HG02938 (cell line): ENCODE results near the gene MTFR2.
A peak's percentile ranks its signal among the peaks of the same experiment; 100 is the strongest.

Experiments
- ATAC-seq: cut with Tn5 transposase; IDR thresholded peaks from one replicate; pipeline ENCODE4 v1.9.1; 2021; ENCODE audit warnings: mild to moderate bottlenecking, moderate library complexity; ENCODE audit not compliant: unreplicated experiment

The MTFR2 gene

DNA sequence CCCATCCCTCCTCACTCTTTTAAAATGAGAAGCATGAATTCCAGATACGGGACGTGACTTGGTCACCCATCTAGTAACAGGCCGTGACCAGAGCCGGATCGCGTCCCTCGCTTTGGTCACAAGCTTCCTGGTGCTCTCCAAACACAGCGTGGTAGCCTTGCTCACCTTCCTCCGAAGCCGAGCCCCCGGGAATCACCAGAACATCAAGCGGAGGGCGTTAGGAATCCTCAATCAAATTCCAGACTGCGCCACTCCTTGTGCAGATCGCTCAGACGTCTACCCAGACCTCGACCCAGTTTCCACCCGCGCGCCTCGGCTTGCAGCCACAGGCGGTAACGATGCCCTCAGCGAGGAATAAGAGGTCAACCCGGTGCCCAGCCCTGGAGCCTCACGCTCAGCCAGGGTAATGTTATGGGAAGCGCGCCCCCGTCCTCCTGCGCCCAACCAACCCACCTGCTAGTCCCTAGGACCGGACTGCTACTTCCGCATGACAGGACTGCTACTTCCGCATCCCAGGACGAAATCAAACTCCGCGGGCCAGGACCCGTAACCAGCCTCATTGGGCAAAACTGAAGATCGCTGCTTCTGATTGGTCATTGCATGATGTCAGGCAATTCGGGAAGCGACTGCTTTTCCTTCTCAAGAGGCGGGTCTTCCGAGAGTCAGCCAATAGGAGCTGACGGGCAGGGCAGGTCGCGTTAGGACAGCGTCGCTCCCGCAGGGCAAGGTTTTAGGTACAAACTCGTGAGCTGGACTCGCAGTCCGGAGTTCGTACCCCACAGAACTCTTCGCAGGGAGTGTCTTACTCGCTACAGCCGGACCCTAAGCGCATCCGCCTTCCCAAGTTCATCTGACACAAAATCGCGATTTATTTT, at the start of gene MTFR2:
Gene MTFR2 (minus strand): TSS at position 501 of the 875 bp plus-strand sequence. CDS start 1,212 bp downstream, outside the sequence.
- ATAC-seq, result peak; percentile 97

DNA sequence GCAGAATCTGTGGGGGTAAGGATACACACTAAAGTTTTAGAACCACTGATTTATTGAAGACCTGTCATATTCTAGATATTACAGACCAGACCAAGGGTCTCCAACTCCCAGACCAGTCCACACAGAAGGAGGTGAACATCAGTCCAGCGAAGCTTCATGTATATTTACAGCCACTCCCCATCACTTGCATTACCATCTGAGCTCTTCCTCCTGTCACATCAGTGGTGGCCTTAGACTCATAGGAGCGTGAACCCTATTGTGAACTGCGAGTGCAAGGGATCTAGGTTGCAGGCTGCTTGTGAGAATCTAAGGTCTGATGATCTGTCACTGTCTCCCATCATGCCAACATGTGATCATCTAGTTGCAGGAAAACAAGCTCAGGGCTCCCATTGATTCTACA, 44.5 kb upstream of the MTFR2 start:
- ATAC-seq, result no peak

DNA sequence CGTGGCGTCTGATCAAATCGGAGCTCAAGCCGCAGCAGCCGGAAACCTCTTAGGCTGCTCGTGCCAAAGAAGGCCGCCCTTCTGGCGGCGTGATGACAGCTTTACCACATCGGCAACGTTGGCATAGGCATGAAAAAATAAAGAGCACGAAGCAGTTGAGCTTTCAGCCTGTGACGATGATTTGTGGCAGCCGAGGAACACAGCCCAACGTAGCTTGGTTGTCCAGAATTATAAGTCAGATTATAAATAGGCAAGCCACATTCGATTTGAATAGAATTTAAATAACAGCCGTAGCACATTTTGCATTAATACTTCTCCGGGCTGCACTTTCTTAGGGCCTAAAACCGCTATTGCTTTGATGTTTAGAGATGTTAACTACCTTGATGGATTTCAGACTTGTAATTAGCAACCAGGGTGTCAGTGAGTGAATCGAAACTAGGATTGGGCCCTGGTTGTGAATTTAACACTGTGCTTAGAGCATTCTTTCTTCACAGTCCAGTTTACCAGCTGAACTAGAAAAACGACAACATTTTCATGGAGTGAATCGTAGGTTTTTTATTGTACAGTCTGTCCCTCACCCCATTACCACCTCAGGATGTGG, 40.4 kb upstream of the MTFR2 start:
- peak; percentile 24 for ATAC-seq

DNA sequence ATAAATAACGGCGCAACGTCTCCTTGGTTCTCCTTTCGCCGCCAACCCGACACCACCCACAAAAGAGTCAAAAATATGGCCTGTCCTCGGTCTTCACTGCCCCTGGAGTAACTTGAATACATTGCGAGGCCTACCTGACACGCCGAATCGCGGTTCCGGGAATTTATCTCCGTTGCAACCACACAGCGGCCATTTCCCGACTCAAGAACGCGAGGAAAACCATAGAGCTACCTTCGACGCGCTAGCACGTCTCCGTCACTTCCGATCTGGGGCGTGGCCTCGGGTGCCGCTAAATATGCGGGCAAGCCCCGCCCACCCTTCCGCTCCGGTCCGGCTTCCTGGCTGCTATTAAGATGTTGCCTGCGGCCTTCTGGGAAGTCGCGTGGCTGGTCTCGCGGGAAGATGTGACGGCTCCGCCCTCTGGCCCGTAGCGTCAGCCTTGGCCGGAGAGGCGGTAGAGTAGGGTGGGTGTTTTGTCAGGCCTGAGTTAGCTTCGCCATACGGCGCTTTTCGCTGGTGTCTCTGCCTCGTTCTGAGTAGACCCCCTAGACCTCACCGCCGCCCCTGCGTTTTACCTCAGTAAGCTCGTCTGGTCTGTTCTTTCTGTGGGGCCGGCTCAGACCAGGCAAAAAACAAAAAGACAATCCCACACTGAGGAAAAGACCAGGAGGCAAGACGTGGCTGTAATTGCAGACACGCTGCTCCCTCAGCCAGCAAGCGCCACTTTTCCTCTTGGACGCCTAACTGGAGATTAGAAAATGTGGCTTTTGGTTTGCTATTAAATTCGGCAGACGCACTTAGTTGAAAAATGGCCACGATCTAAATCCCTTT, 39.7 kb upstream of the MTFR2 start, which contains the start of gene BCLAF1:
Gene BCLAF1 (minus strand): TSS at position 268 of the 831 bp plus-strand sequence. CDS start 9,980 bp downstream, outside the sequence.
- peak; percentile 88 for ATAC-seq

DNA sequence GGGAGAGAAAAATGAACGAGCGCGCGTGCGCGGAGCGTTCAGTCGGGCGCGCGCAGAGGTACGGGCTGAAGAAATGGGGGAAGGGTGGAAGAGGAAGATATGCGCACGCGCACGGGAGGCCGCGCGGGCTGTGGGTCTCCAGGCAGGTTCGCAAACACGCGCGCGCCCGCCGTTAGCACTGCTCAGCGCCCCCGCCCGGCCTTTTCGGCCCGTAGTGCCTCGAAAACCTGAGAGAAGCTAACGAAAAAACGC, 39.1 kb upstream of the MTFR2 start:
- peak; percentile 35 for ATAC-seq

DNA sequence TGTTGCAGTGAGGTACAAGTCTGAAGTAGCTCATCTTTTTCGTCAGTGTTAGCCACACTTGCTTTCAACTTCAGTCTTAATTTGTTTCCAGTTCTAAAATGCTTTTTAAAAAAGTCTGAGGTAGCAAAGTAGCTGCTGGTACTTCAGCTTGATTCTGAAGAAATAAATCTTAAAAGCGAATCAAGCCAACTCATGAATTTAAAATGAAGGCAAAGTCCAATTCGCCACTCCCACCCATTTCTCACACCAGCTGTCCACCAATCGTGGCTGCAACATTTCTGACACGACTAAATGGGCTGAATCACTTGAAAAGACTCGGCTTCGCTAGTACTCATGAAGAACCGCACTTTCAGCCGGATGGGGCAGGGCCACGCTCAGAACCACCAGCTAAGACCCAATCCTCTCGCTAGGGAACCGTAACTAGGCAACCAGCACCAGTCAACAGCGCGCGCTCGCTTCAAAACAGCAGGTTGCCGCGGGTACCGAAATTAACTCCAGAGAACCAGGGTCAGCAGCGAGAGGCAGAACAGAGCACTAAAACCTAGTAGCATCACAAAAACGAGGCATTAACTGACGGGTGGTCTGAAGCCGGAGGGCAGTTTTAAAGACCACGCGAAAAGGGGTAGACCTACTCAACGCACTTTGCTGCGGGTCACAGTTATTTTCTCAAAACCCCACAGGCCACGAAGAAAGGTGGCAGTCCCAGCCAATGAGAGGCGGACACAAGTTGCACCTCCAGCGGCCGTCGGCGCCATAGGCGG, 38.6 kb upstream of the MTFR2 start:
- ATAC-seq, result peak; percentile 44

DNA sequence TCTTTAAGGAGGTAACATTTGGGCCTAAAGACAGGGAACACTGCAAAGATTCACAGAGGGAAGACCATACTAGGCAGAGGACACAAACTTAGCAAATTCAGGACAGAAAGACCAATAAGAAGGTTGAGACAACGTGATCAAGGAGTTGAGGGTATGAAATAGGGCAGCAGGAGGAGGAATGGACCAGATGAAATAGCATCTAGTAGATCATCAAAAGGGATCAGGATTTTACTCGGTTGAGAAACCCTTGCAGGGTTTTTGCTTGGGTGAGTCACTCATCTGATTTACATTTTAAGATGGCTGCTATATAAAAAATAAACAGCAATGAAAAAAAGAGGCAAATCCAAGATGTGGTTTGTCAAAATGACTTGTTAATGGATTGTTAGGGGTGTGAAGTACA, 34.8 kb upstream of the MTFR2 start:
- no peak for ATAC-seq

DNA sequence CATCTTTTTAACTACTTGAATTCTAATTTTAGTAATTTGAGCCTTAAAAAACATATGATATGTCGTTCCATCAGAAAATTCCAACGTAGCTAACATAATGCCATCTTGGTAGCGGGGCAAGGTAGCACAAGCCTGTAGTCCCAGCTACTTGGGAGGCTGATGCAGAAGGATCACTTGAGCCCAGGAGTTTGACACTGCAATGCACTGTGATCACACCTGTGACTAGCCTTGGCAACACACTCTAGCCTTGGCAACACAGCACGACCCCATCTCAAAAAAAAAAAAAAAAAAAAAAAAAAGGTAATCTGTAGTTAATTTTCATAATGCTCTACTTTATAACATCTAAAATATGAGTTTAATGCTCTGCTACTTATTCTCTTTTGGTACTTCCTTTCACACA, 32.8 kb upstream of the MTFR2 start:
- ATAC-seq, result no peak

DNA sequence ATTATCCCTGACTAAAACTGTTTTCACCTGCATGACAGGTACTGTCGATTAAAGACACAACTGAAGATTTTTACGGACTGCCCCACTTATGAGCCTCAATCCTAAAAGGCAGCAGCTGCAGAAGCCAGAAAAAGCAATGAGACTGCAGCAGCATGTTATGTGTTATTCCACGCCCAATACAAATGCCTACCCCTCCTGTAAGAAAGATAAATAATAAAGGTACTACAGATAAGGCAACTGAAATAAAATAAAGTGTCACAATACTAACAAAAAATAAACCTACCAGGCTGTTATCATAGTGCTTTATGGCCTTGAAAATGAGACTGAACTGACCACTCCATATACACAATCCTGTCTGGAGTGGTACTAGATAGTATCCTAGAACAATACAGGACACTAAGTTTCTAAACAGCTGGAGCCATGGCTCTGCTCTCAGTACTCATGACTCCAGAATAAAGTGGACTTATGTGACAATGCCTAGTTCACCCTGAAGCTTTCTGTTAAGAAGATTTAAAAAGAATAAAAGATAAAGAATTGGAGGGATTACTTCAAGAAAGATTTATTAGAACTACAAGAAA, 30.0 kb upstream of the MTFR2 start:
- ATAC-seq, result no peak

DNA sequence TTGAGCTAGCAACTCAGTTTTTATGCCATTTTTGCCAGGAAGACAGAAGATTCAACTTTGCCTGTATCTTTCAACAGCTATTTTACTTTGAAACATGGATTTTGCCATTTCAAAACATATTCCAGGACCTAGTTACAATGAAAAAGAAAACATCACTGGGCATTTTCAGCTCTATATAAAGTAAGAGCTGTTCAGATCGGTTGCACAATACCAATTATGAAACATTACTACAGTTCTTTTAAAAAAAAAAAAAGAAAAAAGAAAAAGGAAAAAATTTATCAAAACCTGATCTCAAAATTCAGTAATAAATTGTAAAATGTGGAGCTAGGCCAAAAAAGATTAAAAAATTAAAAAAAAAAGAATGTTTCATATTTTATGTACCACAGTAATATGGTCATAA, 24.0 kb upstream of the MTFR2 start:
- ATAC-seq, result no peak

DNA sequence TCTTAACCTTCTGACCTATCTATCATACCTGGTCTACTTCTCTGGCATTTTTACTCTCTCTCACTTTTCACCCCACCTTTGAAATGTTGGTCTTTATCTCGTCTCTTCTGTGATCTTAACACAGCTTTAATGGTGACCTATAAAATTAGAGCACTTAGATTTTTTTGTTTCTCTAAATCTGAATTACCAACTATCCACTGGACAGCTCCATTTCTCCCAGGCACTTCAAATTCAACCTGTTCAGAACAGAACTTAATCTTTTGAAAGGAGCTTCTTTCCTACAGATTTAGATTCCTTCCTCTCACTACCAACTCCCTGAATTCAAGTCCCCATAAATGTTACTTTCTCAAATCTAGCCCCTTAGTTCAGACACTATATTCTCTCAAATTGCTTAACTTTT, 15.0 kb upstream of the MTFR2 start:
- no peak for ATAC-seq

DNA sequence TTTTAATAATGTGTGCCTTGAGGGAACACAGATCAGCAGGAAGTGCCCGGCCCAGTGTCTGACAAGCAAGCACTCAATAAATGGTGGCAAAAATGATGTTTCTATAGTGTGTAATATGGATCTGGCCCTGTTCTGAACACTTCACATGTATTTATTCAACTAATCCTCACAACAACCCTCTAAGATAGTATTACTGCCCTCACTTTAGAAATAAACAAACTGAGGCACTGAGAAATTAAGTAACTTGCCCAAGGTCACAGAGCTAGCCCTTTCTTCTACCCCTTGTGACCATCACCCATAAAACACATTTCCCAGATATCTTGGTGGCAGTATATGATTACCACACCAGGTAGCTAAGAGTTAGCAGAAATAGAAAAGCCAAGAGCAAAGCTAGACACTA, 12.8 kb upstream of the MTFR2 start:
- no peak for ATAC-seq

DNA sequence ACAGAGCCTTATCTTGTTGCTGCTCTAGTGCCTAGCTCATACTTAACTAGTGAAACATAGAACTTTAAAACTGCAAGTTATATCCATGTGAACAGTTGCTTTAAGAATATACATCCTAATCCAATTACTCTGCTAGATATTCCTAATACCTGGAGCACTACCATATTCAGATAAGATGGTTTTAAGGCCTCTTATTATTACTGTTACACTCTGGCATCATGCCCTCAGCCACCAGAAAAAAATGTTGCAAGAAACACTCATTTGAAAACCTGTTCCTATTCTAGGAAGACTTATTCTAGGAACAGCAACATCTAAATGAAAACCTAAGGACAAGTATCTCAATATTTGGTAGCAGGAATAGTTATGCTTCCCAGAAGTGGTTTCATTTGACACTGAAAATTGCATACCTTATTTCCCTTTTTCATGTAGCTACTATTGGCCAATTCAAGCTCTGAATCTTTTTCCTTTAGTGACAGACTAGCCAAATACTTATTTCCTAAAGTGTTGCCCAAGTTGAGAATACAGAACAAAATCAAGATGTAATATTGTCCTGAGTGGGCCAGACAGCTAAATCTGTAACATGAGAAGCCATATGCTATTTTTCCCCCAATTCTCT, 4.8 kb upstream of the MTFR2 start:
- no peak for ATAC-seq

DNA sequence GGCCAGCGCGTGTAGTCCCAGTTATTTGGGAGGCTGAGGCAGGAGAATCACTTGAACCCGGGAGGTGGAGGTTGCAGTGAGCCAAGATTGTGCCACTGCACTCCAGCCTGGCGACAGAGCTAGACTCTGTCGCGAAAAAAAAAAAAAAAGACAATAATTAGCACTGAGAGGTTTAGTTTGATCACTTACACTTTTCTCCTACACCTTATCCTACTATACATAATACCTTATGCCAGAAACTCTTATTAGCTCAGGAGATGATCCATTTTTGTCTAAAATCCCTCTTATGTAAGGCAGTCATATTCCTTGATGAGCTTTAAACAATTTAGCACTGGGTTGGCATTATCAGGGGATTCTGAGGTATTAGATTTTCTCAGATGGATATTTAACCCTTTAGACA, 3.6 kb upstream of the MTFR2 start:
- no peak for ATAC-seq

DNA sequence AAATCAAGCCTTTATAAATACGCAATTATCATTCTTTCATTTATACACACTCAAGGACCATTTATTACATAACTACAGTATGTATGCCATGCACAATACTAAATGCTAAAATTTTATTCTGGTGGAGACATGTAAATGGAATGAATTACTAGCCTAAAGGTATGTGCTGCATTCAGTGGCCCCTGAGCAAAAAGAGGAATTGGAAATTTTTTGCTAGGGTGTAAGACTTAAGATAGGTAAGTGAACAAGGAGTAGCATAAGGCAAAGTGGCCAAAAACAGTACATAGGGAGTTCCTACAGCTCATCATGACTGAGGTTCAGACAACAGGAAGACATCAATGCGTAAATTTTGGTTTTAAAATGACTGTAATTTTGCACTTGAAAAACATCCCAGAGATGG, 2.3 kb upstream of the MTFR2 start:
- no peak for ATAC-seq

DNA sequence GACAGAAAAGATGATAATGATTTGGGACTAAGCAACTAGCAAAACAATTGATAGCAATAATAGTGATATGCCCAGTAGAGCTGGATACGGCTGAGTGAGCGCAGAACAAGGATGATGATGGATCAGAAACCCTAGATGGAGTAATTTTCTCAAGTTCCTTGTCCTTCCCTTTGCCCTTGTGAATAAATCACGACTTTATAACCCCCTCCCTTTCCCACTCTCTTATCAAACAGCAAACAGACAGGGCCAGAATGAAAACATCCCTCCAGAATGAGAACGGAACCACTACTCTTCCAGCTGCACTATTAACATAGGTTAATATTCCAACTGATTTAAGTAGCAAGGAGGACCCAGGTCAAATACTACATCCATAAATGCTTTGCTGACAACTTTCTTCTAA, 1.3 kb upstream of the MTFR2 start:
- no peak for ATAC-seq

DNA sequence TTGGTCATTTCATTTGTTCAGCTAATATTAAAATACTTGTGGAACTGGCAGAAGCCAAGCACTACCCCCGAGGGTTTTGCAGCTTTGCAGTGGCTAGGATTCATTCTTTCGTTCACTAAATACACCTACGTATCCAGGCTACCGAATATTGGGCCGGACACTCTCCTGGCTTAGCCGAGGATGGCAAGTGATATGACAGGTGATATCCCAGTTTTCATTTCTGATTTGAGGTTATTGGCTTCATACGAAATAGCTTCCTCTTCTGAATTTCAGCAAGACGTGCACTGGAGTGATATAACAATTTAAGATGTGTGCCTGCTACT, 536 bp upstream of the MTFR2 start:
- peak; percentile 2 for ATAC-seq

DNA sequence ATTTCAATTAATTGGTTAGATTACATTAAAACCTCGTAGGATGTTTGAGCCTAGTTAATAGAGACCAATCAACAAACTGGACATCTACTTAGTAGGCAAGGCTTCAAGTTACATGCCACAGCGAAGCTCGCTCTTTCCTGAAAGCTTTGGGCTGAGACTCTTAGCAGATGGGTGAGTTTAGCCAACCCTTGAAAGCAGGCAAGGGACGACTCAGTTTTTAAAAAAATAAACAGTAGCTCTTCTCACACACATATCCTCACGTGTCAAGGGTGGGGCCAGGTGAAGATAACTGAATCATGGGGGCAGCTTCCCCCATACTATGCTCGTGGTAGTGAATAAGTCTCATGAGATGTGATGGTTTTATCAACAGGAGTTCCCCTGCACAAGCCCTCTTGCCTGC, 775 bp downstream of the MTFR2 start:
- no peak for ATAC-seq

DNA sequence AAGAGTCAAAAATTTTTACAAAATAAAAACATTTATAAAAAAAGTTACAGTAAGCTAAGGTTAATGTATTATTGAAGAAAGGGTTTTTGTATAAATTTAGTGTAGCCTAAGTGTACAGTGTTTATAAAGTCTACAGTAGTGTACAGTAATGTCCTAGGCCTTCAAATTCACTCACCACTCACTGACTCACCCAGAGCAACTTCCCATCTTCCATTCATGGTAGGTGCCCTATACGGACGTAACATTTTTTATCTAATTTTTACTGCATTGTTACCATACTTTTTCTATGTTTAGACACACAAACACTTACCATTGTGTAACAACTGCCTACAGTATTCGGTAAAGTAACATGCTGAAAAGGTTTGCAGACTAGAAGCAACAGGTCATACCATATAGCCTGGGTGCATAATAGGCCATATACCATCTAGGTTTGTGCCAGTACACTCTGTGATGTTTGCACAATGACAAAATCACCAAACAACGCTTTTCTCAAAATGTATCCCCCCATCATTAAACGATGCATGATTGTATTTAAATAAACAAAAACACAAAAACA, 6.0 kb downstream of the MTFR2 start:
- ATAC-seq, result no peak
